ENCODE data around the gene IL1RN. TPM values are rescaled to one million over a fixed set of nuclear protein-coding genes. Genes with fewer than 3 reads are reported as not detected.

The IL1RN gene
- total and polyA plus RNA-seq, 2 donors from 2014 or later = 1.3 to 2.1 TPM

GRCh38 chr2:113117541-113118262, 9.7 kb upstream of the IL1RN start:
- Histone ChIP-seq H3K9me3 (ENCODE audit: control insufficient read depth in 2 of 3, insufficient read depth in 1 of 3, low read length in 3 of 3) (no peaks in the 10 kb centered on the region), H3K9ac (ENCODE audit: low read length in 3 of 3) (no peak overlapping the region), H3K36me3 (ENCODE audit: control insufficient read depth in 2 of 3, insufficient read depth in 3 of 3, low read length in 3 of 3) (no peaks in the 10 kb centered on the region), H3K4me1 (ENCODE audit: control insufficient read depth in 2 of 3, insufficient read depth in 2 of 3, low read depth in 1 of 3, low read length in 3 of 3) (no peaks in the 10 kb centered on the region), H3K27me3 (ENCODE audit: control insufficient read depth, insufficient read depth, low read length) (no peaks in the 10 kb centered on the region), H3K27ac (ENCODE audit: low read depth in 2 of 2, low read length in 2 of 2) (no peak overlapping the region), H3K4me3 (ENCODE audit: low read length in 3 of 3) (no peak overlapping the region)
- FAIRE-seq (no peak), DNase-seq (peak in 1 of 5 donors; percentile 89)
- intact Hi-C loops (cut with DNase I) = no loop called here
- TF ChIP-seq, protein P1, sequence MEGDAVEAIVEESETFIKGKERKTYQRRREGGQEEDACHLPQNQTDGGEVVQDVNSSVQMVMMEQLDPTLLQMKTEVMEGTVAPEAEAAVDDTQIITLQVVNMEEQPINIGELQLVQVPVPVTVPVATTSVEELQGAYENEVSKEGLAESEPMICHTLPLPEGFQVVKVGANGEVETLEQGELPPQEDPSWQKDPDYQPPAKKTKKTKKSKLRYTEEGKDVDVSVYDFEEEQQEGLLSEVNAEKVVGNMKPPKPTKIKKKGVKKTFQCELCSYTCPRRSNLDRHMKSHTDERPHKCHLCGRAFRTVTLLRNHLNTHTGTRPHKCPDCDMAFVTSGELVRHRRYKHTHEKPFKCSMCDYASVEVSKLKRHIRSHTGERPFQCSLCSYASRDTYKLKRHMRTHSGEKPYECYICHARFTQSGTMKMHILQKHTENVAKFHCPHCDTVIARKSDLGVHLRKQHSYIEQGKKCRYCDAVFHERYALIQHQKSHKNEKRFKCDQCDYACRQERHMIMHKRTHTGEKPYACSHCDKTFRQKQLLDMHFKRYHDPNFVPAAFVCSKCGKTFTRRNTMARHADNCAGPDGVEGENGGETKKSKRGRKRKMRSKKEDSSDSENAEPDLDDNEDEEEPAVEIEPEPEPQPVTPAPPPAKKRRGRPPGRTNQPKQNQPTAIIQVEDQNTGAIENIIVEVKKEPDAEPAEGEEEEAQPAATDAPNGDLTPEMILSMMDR (IDR thresholded peaks at IDR 0.05; ENCODE audit: borderline replicate concordance, extremely low read depth, insufficient read depth) = no peak

DNA sequence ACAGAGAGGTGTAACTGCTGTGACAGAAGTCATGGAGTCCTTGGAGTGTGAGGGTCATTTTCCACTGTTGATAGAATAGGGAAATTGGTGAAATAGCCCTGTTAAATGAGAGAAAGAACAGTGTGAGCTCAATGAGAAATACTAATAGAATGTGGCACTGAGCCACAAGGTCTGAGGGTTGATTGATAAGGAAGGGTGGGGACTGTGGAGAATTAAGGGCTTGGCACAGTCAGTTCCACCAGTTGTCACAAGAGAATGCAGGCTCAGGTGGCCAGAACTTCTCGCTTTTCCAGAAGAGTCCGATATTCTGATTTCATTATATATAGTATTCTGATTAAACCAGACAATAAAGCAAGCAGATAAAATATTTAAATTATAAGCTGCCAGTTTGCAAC, 9.1 kb upstream of the IL1RN start:
- Histone ChIP-seq H3K9ac (ENCODE audit: low read length in 3 of 3) (no peak overlapping the region), H3K27me3 (ENCODE audit: control insufficient read depth, insufficient read depth, low read length) (no peaks in the 10 kb centered on the region), H3K4me3 (ENCODE audit: low read length in 3 of 3) (no peak overlapping the region), H3K9me3 (ENCODE audit: control insufficient read depth in 2 of 3, insufficient read depth in 1 of 3, low read length in 3 of 3) (no peaks in the 10 kb centered on the region), H3K4me1 (ENCODE audit: control insufficient read depth in 2 of 3, insufficient read depth in 2 of 3, low read depth in 1 of 3, low read length in 3 of 3) (no peaks in the 10 kb centered on the region), H3K27ac (ENCODE audit: low read depth in 2 of 2, low read length in 2 of 2) (no peak overlapping the region), H3K36me3 (ENCODE audit: control insufficient read depth in 2 of 3, insufficient read depth in 3 of 3, low read length in 3 of 3) (no peaks in the 10 kb centered on the region)
- DNase-seq = no peak
- TF ChIP-seq, protein P1 (IDR thresholded peaks at IDR 0.05; ENCODE audit: borderline replicate concordance, extremely low read depth, insufficient read depth) = no peak
- intact Hi-C loops (cut with DNase I) = no loop called here
- no peak for FAIRE-seq

GRCh38 chr2:113119111-113119510, 8.3 kb upstream of the IL1RN start:
- FAIRE-seq (no peak), DNase-seq (no peak)
- no peaks in the 10 kb centered on the region for H3K27me3 ChIP-seq (ENCODE audit: control insufficient read depth, insufficient read depth, low read length)
- TF ChIP-seq, protein P1 (IDR thresholded peaks at IDR 0.05; ENCODE audit: borderline replicate concordance, extremely low read depth, insufficient read depth) = no peak
- intact Hi-C loops (cut with DNase I) = no loop called here
- no peaks in the 10 kb centered on the region for H3K4me1 ChIP-seq (ENCODE audit: control insufficient read depth in 2 of 3, insufficient read depth in 2 of 3, low read depth in 1 of 3, low read length in 3 of 3)
- H3K27ac ChIP-seq (ENCODE audit: low read depth in 2 of 2, low read length in 2 of 2) = no peak overlapping the region
- no peak overlapping the region for H3K9ac ChIP-seq (ENCODE audit: low read length in 3 of 3)
- H3K9me3 ChIP-seq (ENCODE audit: control insufficient read depth in 2 of 3, insufficient read depth in 1 of 3, low read length in 3 of 3) = no peaks in the 10 kb centered on the region
- H3K4me3 ChIP-seq (ENCODE audit: low read length in 3 of 3) = no peak overlapping the region
- H3K36me3 ChIP-seq (ENCODE audit: control insufficient read depth in 2 of 3, insufficient read depth in 3 of 3, low read length in 3 of 3) = no peaks in the 10 kb centered on the region

DNA sequence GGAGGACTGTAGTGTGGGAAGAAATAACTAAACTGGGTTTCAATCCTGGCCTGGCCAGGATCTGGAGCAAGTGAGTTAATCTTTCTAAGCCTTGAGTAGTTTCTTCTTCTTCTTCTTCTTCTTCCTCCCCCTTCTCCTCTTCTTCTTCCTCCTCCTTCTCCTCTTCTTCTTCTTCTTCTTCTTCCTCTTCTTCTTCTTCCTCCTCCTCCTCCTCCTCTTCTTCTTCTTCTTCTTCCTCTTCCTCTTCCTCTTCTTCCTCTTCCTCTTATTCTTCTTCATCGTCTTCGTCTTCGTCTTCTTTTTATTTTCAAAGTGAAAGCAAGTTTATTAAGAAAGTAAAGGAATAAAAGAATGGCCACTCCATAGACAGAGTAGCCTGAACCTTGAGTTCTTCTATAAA, 6.5 kb upstream of the IL1RN start:
- no peak for DNase-seq
- Histone ChIP-seq H3K27me3 (ENCODE audit: control insufficient read depth, insufficient read depth, low read length) (no peaks in the 10 kb centered on the region), H3K4me1 (ENCODE audit: control insufficient read depth in 2 of 3, insufficient read depth in 2 of 3, low read depth in 1 of 3, low read length in 3 of 3) (no peaks in the 10 kb centered on the region), H3K4me3 (ENCODE audit: low read length in 3 of 3) (no peak overlapping the region), H3K27ac (ENCODE audit: low read depth in 2 of 2, low read length in 2 of 2) (no peak overlapping the region), H3K9me3 (ENCODE audit: control insufficient read depth in 2 of 3, insufficient read depth in 1 of 3, low read length in 3 of 3) (no peaks in the 10 kb centered on the region), H3K9ac (ENCODE audit: low read length in 3 of 3) (no peak overlapping the region), H3K36me3 (ENCODE audit: control insufficient read depth in 2 of 3, insufficient read depth in 3 of 3, low read length in 3 of 3) (no peaks in the 10 kb centered on the region)
- intact Hi-C loops (cut with DNase I) = no loop called here
- TF ChIP-seq, protein P1 (IDR thresholded peaks at IDR 0.05; ENCODE audit: borderline replicate concordance, extremely low read depth, insufficient read depth) = no peak
- FAIRE-seq = no peak

All from kidney (tissue), 14 donors.